Measurements from ENCODE around the gene ZNRF3. TPM values are rescaled to one million over a fixed set of nuclear protein-coding genes. Genes with fewer than 3 reads are reported as not detected.
"Not testable (repeated sequence)": the region's sequence is repeated elsewhere in the genome, so short reads cannot be mapped to it uniquely, and the experiment has no call there.

Gene ZNRF3
- total RNA-seq, 2 experiments from 2014 or later: 1.2 to 1.3 TPM

- H3K27ac Mint-ChIP-seq: no peak overlapping the region
- H3K4me3 Mint-ChIP-seq: no peak overlapping the region
- H3K9me3 Mint-ChIP-seq (ENCODE audit: insufficient read depth): no peaks in the 10 kb centered on the region
- no peaks in the 10 kb centered on the region for H3K36me3 Mint-ChIP-seq (ENCODE audit: low read depth)
- ATAC-seq (no peak), DNase-seq (no peak)
- peaks cover 54% of the 10 kb centered on the region for H3K27me3 Mint-ChIP-seq (ENCODE audit: low read depth)
- H3K4me1 Mint-ChIP-seq (ENCODE audit: low read depth): peaks cover 19% of the 10 kb centered on the region
- POLR2A ChIA-PET: no interaction called here
- CTCF ChIA-PET: interaction anchor here (1.3 to 2.1 kb wide), 2 partner anchors 12 kb away, joined by 4 to 13 read pairs; no protein-coding TSS in a partner anchor
Observed at GRCh38 chr22:29028468-29028867, 145.1 kb downstream of the ZNRF3 start.

GRCh38 chr22:29029202-29030000 lies 146.0 kb downstream of the ZNRF3 start:
- peaks cover 19% of the 10 kb centered on the region for H3K4me1 Mint-ChIP-seq (ENCODE audit: low read depth)
- no peak for ATAC-seq
- H3K27me3 Mint-ChIP-seq (ENCODE audit: low read depth): peaks cover 48% of the 10 kb centered on the region
- DNase-seq: no peak
- no peak overlapping the region for H3K4me3 Mint-ChIP-seq
- ChIA-PET POLR2A (no interaction called here), CTCF (interaction anchor here (1.3 to 2.1 kb wide), 2 partner anchors 11 to 13 kb away, joined by 4 to 13 read pairs; no protein-coding TSS in a partner anchor)
- no peaks in the 10 kb centered on the region for H3K36me3 Mint-ChIP-seq (ENCODE audit: low read depth)
- H3K27ac Mint-ChIP-seq: no peak overlapping the region
- no peaks in the 10 kb centered on the region for H3K9me3 Mint-ChIP-seq (ENCODE audit: insufficient read depth)

- ChIA-PET CTCF (interaction anchor here (1.4 to 2.1 kb wide), 2 partner anchors 10 to 174 kb away, joined by 5 to 13 read pairs; no protein-coding TSS in a partner anchor), POLR2A (no interaction called here)
- peak; percentile 40 for ATAC-seq
- Mint-ChIP-seq H3K4me1 (ENCODE audit: low read depth) (peaks cover 19% of the 10 kb centered on the region), H3K36me3 (ENCODE audit: low read depth) (no peaks in the 10 kb centered on the region), H3K4me3 (peak overlapping the region; percentile 32), H3K9me3 (ENCODE audit: insufficient read depth) (no peaks in the 10 kb centered on the region), H3K27me3 (ENCODE audit: low read depth) (peaks cover 50% of the 10 kb centered on the region), H3K27ac (no peak overlapping the region)
- peak; percentile 28 for DNase-seq
Observed at GRCh38 chr22:29030016-29030617, 146.7 kb downstream of the ZNRF3 start.

GRCh38 chr22:29030618-29031226 lies 147.3 kb downstream of the ZNRF3 start:
- H3K4me3 Mint-ChIP-seq: peak overlapping the region; percentile 37
- CTCF ChIA-PET: interaction anchor here (0.6 to 1.8 kb wide), 4 partner anchors 10 to 431 kb away, joined by 3 to 8 read pairs (median 6); no protein-coding TSS in a partner anchor
- peaks cover 19% of the 10 kb centered on the region for H3K4me1 Mint-ChIP-seq (ENCODE audit: low read depth)
- no peaks in the 10 kb centered on the region for H3K9me3 Mint-ChIP-seq (ENCODE audit: insufficient read depth)
- DNase-seq: peak; percentile 23
- ATAC-seq: peak; percentile 37
- POLR2A ChIA-PET: no interaction called here
- no peak overlapping the region for H3K27ac Mint-ChIP-seq
- H3K36me3 Mint-ChIP-seq (ENCODE audit: low read depth): no peaks in the 10 kb centered on the region
- peaks cover 47% of the 10 kb centered on the region for H3K27me3 Mint-ChIP-seq (ENCODE audit: low read depth)

GRCh38 chr22:29031227-29032011 lies 148.0 kb downstream of the ZNRF3 start:
- Mint-ChIP-seq H3K27ac (no peak overlapping the region), H3K4me3 (peak overlapping the region; percentile 37), H3K9me3 (ENCODE audit: insufficient read depth) (no peaks in the 10 kb centered on the region), H3K27me3 (ENCODE audit: low read depth) (peaks cover 44% of the 10 kb centered on the region), H3K4me1 (ENCODE audit: low read depth) (peaks cover 19% of the 10 kb centered on the region), H3K36me3 (ENCODE audit: low read depth) (no peaks in the 10 kb centered on the region)
- ATAC-seq (peak; percentile 22), DNase-seq (no peak)
- POLR2A ChIA-PET: no interaction called here
- CTCF ChIA-PET: interaction anchor here (0.6 to 1.8 kb wide), 5 partner anchors 9 to 432 kb away, joined by 3 to 8 read pairs (median 5); no protein-coding TSS in a partner anchor

GRCh38 chr22:29032014-29032475 lies 148.7 kb downstream of the ZNRF3 start:
- ATAC-seq: no peak
- H3K4me3 Mint-ChIP-seq: no peak overlapping the region
- ChIA-PET POLR2A (no interaction called here), CTCF (interaction anchor here (0.7 to 1.8 kb wide), 3 partner anchors 9 to 432 kb away, joined by 5 to 8 read pairs (median 6); no protein-coding TSS in a partner anchor)
- no peaks in the 10 kb centered on the region for H3K9me3 Mint-ChIP-seq (ENCODE audit: insufficient read depth)
- DNase-seq: no peak
- H3K4me1 Mint-ChIP-seq (ENCODE audit: low read depth): peaks cover 19% of the 10 kb centered on the region
- H3K36me3 Mint-ChIP-seq (ENCODE audit: low read depth): no peaks in the 10 kb centered on the region
- H3K27me3 Mint-ChIP-seq (ENCODE audit: low read depth): peaks cover 41% of the 10 kb centered on the region
- H3K27ac Mint-ChIP-seq: no peak overlapping the region

- Mint-ChIP-seq H3K4me1 (ENCODE audit: low read depth) (peaks cover 19% of the 10 kb centered on the region), H3K27me3 (ENCODE audit: low read depth) (peaks cover 41% of the 10 kb centered on the region), H3K27ac (no peak overlapping the region), H3K9me3 (ENCODE audit: insufficient read depth) (no peaks in the 10 kb centered on the region), H3K4me3 (no peak overlapping the region), H3K36me3 (ENCODE audit: low read depth) (no peaks in the 10 kb centered on the region)
- ATAC-seq (no peak), DNase-seq (no peak)
- POLR2A ChIA-PET: no interaction called here
- CTCF ChIA-PET: no interaction called here
Observed at GRCh38 chr22:29032584-29032983, 149.2 kb downstream of the ZNRF3 start.

- Mint-ChIP-seq H3K27ac (no peak overlapping the region), H3K4me3 (no peak overlapping the region), H3K36me3 (ENCODE audit: low read depth) (no peaks in the 10 kb centered on the region), H3K9me3 (ENCODE audit: insufficient read depth) (no peaks in the 10 kb centered on the region), H3K27me3 (ENCODE audit: low read depth) (peaks cover 20% of the 10 kb centered on the region), H3K4me1 (ENCODE audit: low read depth) (peaks cover 13% of the 10 kb centered on the region)
- DNase-seq: no peak
- ATAC-seq: no peak
- CTCF ChIA-PET: interaction anchor here (1.4 to 9.8 kb wide), 3 partner anchors 20 to 437 kb away, joined by 3 to 95 read pairs (median 58); no protein-coding TSS in a partner anchor
- POLR2A ChIA-PET: no interaction called here
Observed at GRCh38 chr22:29037340-29037932, 154.1 kb downstream of the ZNRF3 start.

- no peaks in the 10 kb centered on the region for H3K36me3 Mint-ChIP-seq (ENCODE audit: low read depth)
- H3K27ac Mint-ChIP-seq: no peak overlapping the region
- H3K9me3 Mint-ChIP-seq (ENCODE audit: insufficient read depth): no peaks in the 10 kb centered on the region
- H3K4me3 Mint-ChIP-seq: no peak overlapping the region
- DNase-seq (no peak), ATAC-seq (no peak)
- ChIA-PET POLR2A (no interaction called here), CTCF (interaction anchor here (0.6 to 9.8 kb wide), 9 partner anchors 10 to 439 kb away, joined by 3 to 95 read pairs (median 13); no protein-coding TSS in a partner anchor)
- H3K4me1 Mint-ChIP-seq (ENCODE audit: low read depth): peaks cover 13% of the 10 kb centered on the region
- peaks cover 13% of the 10 kb centered on the region for H3K27me3 Mint-ChIP-seq (ENCODE audit: low read depth)
Observed at GRCh38 chr22:29039148-29039547, 155.8 kb downstream of the ZNRF3 start.

GRCh38 chr22:29039684-29040083 lies 156.3 kb downstream of the ZNRF3 start:
- CTCF ChIA-PET: interaction anchor here (1.4 to 9.8 kb wide), 13 partner anchors 11 to 439 kb away, joined by 3 to 95 read pairs (median 6); no protein-coding TSS in a partner anchor
- not testable (repeated sequence) for H3K36me3 Mint-ChIP-seq (ENCODE audit: low read depth); H3K27ac Mint-ChIP-seq; H3K9me3 Mint-ChIP-seq (ENCODE audit: insufficient read depth); H3K4me3 Mint-ChIP-seq; ATAC-seq; DNase-seq
- POLR2A ChIA-PET: interaction anchor here (1.1 kb wide), 1 partner anchor 183 kb away, joined by 3 read pairs; no protein-coding TSS in a partner anchor
- H3K27me3 Mint-ChIP-seq (ENCODE audit: low read depth): peaks cover 12% of the 10 kb centered on the region
- peaks cover 13% of the 10 kb centered on the region for H3K4me1 Mint-ChIP-seq (ENCODE audit: low read depth)
